ENCODE data around the gene MGAT4B.

The MGAT4B gene

DNA sequence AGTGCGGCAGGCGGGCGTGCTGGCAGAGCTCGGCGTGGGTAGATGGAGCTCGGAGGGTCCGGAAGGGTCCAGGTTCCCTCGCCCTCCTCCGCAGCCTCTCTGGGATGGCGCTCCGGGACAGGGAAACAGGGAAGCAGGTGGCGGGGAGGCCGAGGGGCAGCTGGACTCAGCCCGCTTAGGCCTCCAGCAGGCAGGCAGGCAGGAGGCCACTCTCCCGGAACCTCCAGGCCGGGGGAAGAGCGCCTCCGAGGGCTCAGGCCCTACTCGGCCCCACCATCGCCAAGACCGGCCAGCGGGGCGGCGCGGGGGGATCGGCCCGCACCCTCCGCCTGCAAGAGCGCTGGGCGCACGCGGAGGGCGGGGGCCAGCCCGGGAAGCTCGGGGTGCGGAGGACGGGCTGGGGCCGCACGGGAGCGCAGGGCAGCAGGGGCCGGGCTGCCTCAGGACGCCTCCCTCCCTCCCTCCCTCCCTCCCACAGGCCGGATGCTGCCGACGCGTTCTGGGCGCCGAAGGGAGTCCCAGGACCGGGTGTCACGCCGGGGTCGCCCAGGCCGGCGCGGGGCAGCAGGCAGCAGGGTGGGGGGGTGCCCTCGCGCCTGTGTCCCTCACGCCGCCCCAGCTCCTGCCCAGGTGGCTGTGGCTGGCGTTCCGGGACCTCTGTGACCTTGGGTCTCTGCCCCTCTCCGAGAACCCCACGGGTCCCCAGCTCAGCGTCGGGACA is 977 bp downstream of the MGAT4B start:
- DNase-seq, result peak in 2 of 3 experiments; percentile 51

GRCh38 chr5:179805070-179805528 is 1.6 kb downstream of the MGAT4B start:
- DNase-seq, result peak in 1 of 3 experiments; percentile 36

- no peak for DNase-seq
Observed at GRCh38 chr5:179804555-179804947, 2.1 kb downstream of the MGAT4B start.

GRCh38 chr5:179803651-179804554 is 2.8 kb downstream of the MGAT4B start:
- peak in 2 of 3 experiments; percentile 58 to 76 for DNase-seq

GRCh38 chr5:179802950-179803562 is 3.6 kb downstream of the MGAT4B start:
- peak; percentile 82 to 94 (median 83) for DNase-seq

DNA sequence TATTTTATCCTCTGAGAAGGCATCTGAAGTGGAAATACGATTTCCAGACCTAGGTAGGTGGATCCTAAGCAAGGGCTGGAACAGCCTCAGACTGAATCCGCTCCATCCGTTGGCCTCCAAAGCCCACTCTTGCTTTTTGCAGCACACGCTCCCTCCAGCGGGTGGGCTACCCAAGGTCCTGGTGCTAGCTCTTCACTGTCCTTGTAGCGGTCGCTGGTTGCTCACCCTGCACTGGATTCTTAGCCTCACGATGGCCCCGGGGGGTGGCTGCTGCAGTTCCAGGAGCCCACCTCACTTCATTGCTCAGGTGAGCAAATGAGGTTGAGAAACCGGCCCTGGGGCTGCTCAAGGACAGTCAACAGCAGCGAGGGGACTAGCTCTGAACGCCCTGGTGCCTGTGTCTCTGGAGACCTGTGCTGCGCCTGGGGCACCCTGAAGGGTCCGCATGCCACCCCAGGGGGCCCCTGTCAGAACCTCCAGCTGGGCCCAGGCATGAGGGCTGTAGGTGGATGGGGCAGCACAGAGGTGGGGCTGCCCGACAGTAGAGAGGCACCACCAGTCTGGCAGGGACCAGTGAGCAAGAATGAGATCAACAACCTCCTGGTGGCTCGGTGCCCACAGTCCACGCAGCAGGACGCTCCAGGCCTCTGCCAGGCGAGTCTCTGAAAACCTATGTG is 4.3 kb downstream of the MGAT4B start:
- peak in 1 of 3 experiments; percentile 33 for DNase-seq

- peak; percentile 34 to 82 (median 58) for DNase-seq
Observed at GRCh38 chr5:179801304-179802206, 5.1 kb downstream of the MGAT4B start.

DNA sequence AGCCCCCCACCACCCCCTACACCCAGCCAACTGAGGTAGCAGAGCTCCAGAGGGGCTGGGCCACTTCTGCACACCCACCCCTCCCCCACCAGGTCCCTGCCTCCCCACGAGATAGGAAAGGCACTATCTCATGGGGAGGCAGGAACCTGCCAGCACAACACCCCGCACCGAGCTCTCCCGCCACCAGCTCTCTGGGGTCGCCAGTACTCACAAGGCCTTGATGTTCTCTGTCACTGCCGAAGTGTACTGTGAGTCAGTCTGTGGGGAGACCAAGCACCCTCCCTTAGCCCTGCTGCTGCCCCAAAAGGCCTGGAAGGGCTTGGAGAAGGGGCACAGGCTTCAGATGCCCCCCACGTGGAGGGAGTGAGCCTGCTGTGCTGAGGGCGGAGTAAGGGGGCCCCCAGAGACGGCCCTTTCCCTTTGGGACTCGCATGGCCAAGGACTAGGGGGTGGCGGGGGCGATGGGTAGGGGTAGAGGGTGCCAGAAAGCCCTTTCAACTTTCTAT is 5.9 kb downstream of the MGAT4B start:
- DNase-seq, result no peak

DNA sequence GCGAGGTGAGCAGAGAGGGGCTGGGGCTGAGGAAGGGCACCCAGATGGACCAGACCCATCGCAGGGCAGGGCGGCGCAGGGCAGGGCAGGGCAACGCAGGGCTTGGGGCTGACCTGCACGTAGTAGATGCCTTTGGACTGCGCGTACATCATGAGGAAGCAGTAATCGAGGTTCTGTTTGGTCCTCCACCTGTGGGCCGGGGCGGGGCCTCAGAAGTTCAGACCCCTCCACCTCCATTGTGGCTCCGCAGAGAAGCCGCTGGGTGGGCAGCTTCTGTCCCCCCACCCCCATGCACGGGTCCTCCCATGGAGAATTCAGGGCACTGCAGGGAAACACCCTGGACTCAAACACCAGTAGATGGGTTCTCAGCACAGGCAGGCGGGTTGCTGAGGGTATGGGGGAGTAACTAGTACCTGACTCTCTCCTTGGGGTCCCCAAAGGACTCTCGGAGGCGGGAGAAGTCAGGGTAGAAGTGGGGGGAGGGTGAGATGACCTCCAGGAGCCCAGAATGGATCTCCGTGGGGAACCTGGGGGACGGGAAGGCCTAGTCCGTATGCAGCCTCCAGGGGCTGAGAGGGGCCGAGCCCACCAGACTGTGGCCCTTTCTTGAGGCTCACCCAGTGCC is 6.5 kb downstream of the MGAT4B start:
- DNase-seq, result no peak

DNA sequence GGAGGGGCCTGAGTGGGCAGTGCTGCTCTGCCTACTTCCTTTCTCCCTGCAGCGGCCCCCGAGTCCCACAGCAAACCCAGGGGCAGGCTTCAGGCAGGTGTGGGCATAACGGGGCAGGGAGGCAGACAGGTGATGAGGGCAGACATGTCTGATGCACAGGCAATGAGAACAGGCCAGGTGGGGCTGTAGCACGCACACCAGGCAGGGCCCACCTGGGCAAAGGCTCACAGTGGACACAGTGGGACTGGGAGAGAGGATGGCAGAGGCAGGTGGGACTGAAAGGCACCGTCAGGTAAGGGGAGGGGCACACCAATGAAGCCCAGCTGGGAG is 7.1 kb downstream of the MGAT4B start:
- no peak for DNase-seq

GRCh38 chr5:179798771-179799643 is 7.7 kb downstream of the MGAT4B start:
- DNase-seq, result no peak

- DNase-seq, result no peak
Observed at GRCh38 chr5:179798144-179798770, 8.4 kb downstream of the MGAT4B start.

- DNase-seq, result no peak
Observed at GRCh38 chr5:179797741-179798140, 8.9 kb downstream of the MGAT4B start.

DNA sequence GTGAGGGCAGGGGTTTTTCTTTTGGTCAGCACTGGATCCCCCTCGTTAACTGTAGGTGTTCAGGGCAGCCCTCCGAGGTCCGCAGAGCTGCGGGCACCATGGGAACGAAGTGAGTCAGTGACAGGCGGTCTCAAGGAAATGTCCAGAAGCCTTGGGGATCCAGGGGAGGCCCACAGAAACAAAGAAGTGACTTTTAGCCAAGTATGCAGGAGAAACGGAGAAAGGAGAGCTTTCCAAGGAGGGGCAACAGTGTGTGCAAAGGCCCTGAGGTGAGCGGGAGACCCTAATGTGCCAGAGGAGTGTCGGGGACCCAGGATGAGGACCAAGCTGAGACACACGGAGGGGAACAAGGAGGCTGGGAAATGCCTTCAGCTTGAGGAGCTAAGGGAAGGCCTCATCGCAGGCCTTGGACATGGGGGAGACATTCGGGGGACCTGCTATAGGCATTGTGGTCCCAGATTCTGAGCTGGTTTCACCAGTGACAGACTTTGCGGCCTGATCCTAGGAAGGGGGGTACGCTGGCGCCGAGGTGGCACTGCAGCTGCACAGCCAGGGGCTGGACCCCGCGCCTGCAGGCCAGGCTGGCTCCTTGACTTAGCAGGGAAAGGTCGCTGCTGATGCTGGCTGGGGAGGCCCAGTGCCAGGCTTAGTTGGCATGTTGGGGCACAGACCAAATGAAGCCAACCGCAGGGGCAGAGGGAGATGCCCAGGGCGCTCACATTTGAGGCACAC is 9.6 kb downstream of the MGAT4B start:
- no peak for DNase-seq

DNA sequence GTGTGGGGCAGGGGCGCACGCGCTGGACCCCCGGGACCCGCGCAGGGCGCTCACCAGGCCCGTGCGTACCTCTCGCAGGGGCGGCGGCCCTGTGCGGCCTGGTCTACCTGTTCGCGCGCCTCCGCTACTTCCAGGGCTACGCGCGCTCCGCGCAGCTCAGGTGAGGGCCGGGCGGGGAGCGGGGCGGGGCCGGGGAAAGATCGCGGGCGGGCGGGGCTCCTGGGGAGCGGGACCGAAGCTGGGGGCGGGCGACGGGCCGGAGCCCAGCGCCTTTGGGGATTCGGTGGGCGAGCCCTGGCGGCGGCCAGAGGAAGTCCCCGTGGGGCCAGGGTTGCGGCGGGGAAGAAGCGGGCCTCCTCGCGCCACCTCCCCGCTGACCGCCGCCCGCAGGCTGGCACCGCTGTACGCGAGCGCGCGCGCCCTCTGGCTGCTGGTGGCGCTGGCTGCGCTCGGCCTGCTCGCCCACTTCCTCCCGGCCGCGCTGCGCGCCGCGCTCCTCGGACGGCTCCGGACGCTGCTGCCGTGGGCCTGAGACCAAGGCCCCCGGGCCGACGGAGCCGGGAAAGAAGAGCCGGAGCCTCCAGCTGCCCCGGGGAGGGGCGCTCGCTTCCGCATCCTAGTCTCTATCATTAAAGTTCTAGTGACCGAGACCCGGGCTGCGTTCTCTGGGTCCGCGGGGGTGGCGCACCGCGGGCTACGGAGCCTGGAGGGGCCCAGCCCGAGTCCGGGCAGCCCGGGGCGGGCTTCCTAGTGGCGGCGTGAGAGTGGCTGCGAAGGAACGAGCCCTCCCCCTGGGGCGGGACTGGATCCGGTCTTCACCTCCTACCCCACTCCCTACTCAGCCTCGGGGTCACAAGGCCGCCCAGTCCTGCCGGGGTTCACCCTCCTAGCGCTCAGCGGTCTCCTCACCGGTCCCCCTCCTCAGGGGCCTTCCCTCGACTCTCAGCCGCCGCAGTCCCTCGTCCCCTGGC is 10.5 kb downstream of the MGAT4B start:
- peak; percentile 79 to 87 (median 87) for DNase-seq

GRCh38 chr5:179795049-179795862 is 11.4 kb downstream of the MGAT4B start:
- DNase-seq, result peak; percentile 54 to 81 (median 71)

GRCh38 chr5:179794575-179794974 is 12.1 kb downstream of the MGAT4B start:
- DNase-seq, result peak in 1 of 3 experiments; percentile 21
